IMR-90 (cell line): ENCODE results near the gene HERPUD1.

ENCODE experiments used
- BHLHE40 ChIP-seq: fragments of 150-350 bp; IDR thresholded peaks from 2 replicates; pipeline ENCODE4 v1.6.1; 2016; ENCODE audit warnings: mild to moderate bottlenecking, low read depth, low read length
- CTCF ChIP-seq: conservative IDR thresholded peaks from 2 replicates; pipeline ENCODE4 v1.5.1; 2012; ENCODE audit warnings: mild to moderate bottlenecking, low read depth, low read length, improper control_type of control experiment
- ELK1 ChIP-seq: fragments of 150-350 bp; IDR thresholded peaks from 2 replicates; pipeline ENCODE4 v1.6.1; 2016; ENCODE audit warnings: low read depth, mild to moderate bottlenecking, low read length, moderate library complexity, borderline replicate concordance
- FOS ChIP-seq: fragments of 150-350 bp; IDR thresholded peaks from 2 replicates; pipeline ENCODE4 v1.6.1; 2016; ENCODE audit warnings: low read depth, low read length
- MAFK ChIP-seq: IDR thresholded peaks from 2 replicates; pipeline ENCODE4 v1.6.1; 2012; ENCODE audit warnings: low read depth, low read length, improper control_type of control experiment
- MXI1 ChIP-seq: IDR thresholded peaks from 2 replicates; pipeline ENCODE4 v1.6.1; 2012; ENCODE audit warnings: low read depth, mild to moderate bottlenecking, low read length, moderate library complexity, borderline replicate concordance
- POLR2A ChIP-seq: IDR thresholded peaks from 2 replicates; pipeline ENCODE4 v1.6.1; 2012; ENCODE audit warnings: mild to moderate bottlenecking, low read depth, low read length
- RAD21 ChIP-seq: IDR thresholded peaks from 2 replicates; pipeline ENCODE4 v1.6.1; 2012; ENCODE audit warnings: low read length, improper control_type of control experiment
- RFX5 ChIP-seq: IDR thresholded peaks from 2 replicates; pipeline ENCODE4 v1.8.0; 2012; ENCODE audit warnings: low read depth, mild to moderate bottlenecking, low read length, moderate library complexity
- SMC3 ChIP-seq: fragments of 150-350 bp; IDR thresholded peaks from 2 replicates; pipeline ENCODE4 v1.6.1; 2016; ENCODE audit warnings: low read depth, mild to moderate bottlenecking, antibody characterized with exemption, low read length, moderate library complexity
- USF2 ChIP-seq: fragments of 150-350 bp; IDR thresholded peaks from 2 replicates; pipeline ENCODE4 v1.6.1; 2017; ENCODE audit warnings: mild to moderate bottlenecking, antibody characterized with exemption, low read length, low read depth

- TF ChIP-seq BHLHE40 (no peak), MXI1 (no peak), RAD21 (no peak), CTCF (no peak), RFX5 (no peak), MAFK (no peak), POLR2A (no peak), USF2 (no peak), FOS (no peak), ELK1 (no peak), SMC3 (no peak)
These were observed 4.5 kb downstream of the HERPUD1 start for GRCh38 chr16:56936491-56936890.
